ENCODE data around the gene ACTL7A.
A peak's percentile ranks its signal among the peaks of the same experiment; 100 is the strongest.
"Not testable (repeated sequence)": the region's sequence is repeated elsewhere in the genome, so short reads cannot be mapped to it uniquely, and the experiment has no call there.

Gene ACTL7A

GRCh38 chr9:108869092-108869725, 7.1 kb downstream of the ACTL7A start:
- H3K4me3 ChIP-seq (ENCODE audit: low read depth, low read length), result no peak overlapping the region
- no peak for DNase-seq (ENCODE audit: low read depth)

- DNase-seq (ENCODE audit: low read depth), result no peak
- no peak overlapping the region for H3K4me3 ChIP-seq (ENCODE audit: low read depth, low read length)
Measured at GRCh38 chr9:108874058-108874788, 12.2 kb downstream of the ACTL7A start.

- no peak for DNase-seq (ENCODE audit: low read depth)
Measured at GRCh38 chr9:108876425-108876824, 14.4 kb downstream of the ACTL7A start.

DNA sequence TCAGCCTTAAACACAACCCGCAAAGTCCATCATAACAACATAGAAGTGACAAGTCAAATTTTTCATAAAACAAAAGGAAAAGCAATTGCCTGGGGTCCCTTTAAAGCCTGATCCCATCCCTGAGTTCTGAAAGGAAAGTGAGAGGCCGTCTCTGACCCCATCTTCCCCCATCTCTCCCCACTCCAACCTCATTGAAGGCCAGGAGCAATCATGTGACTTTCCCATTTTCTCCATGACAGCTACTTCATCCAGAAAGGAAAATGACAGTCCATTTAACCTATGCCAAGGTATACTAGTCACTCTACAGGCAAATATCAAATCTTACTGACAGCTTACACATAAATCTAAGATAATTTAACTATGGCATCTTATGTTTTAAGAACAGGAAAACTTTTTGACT, 15.5 kb downstream of the ACTL7A start:
- H3K4me3 ChIP-seq (ENCODE audit: low read depth, low read length), result no peak overlapping the region
- no peak for DNase-seq (ENCODE audit: low read depth)

More at GRCh38 chr9:108876425-108876824, 14.4 kb downstream of the ACTL7A start:
- no peak overlapping the region for H3K4me3 ChIP-seq (ENCODE audit: low read depth, low read length)

GRCh38 chr9:108880738-108881316, 18.8 kb downstream of the ACTL7A start:
- no peak overlapping the region for H3K4me3 ChIP-seq (ENCODE audit: low read depth, low read length)
- DNase-seq (ENCODE audit: low read depth), result no peak

DNA sequence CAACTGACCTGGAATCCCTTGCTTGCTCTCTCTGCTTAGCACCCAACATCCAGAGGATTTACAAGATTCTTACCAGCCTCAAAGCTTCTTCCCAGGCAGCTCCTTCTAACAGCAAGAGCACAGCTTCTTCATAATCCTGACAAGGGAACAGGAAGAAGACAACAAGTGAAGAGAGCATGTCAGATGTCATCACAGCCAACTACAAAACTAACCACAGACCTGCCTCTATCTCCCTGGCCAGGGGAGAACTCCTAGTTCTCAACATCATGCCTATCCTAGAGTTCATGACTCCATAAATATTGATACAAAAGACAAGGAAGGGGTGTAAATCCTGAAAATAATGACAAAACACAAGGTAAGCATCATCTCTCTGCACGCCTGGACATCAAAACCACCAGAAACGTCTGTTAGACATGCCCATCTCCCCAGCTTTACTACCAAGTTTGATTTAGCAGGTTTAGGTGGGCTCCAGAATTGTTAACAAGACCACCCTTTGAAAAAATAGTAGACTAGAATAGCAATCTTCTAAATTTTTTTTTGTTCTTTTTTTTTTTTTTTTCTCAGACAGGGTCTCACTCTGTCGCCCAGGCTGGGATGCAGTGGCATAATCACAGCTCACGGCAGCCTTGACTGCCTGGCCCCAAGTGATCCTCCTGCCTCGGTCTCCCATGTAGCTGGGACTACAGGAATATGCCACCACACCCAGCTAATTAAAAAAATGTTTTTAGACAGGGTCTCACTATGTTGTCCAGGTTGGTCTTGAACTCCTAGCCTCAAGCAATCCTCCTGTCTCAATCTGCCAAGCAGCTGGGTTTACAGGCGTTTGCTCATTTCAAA, 20.2 kb downstream of the ACTL7A start:
- no peak overlapping the region for H3K4me3 ChIP-seq (ENCODE audit: low read depth, low read length)
- no peak for DNase-seq (ENCODE audit: low read depth)

DNA sequence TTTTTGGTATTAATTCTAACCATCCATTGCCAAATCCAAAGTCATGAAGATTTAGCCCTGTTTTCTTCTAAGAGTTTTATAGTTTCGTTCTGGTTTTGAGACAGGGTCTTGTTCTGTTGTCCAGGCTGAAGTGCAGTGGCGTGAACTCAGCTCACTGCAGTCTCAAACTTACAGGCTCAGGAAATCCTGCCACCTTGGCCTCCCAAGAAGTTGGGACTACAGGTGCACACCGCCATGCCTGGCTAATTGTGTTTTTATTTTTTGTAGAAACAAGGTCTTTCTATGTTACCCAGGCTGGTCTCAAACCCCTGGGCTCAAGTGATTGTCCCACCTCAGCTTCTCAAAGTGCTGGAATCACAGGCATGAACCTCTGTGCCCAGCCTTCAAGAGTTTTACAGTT, 21.0 kb downstream of the ACTL7A start:
- H3K4me3 ChIP-seq (ENCODE audit: low read depth, low read length), result no peak overlapping the region
- DNase-seq (ENCODE audit: low read depth), result no peak

DNA sequence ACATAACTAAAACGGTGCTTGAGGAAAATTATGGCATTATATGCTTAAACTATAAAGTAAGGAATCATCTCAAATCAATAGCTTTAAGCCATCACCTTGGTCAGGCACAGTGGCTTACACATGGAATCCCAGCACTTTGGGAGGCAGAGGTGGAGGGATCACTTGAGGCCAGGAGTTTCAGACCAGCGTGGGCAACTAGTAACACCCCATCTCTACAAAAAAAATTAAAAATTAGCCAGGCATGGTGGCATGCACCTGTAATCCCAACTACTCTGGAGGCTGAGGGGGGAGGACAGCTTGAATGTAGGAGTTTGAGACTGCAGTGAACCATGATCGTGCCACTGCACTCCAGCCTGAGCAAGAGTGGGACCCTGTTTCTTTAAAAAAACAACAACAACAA, 22.6 kb downstream of the ACTL7A start:
- no peak for DNase-seq (ENCODE audit: low read depth)
- H3K4me3 ChIP-seq (ENCODE audit: low read depth, low read length), result no peak overlapping the region

GRCh38 chr9:108885643-108886348, 23.7 kb downstream of the ACTL7A start:
- H3K4me3 ChIP-seq (ENCODE audit: low read depth, low read length), result no peak overlapping the region
- DNase-seq (ENCODE audit: low read depth), result peak; percentile 88

DNA sequence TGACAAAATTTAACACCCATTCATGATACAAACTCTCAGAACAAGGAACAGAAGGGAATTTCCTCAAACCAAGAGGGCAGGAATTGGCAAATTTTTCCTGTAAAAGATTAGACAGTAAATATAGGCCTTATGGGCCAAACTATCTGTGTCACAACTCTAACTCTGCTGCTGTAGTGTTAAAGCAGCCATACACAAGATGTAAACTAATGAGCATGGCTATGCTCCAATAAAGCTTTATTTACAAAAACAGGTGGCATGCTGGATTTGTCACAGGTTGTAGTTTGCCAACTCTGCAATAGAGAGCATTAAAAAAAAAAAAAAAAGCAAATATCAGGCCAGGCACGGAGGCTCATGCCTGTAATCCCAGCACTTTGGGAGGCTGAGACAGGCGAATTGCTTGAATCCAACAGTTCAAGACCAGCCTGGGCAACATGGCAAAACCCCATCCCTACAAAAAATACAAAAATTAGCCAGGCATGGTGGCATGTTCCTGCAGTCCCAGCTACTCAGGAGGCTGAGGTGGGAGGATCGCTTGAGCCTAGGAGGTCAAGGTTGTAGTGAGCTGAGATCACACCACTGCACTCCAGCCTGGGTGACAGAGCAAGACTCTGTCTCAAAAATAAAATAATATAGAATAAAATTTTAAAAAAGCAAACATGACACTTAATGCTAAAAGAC, 24.7 kb downstream of the ACTL7A start:
- not testable (repeated sequence) for DNase-seq (ENCODE audit: low read depth); H3K4me3 ChIP-seq (ENCODE audit: low read depth, low read length)

GRCh38 chr9:108889649-108890067, 27.6 kb downstream of the ACTL7A start:
- no peak overlapping the region for H3K4me3 ChIP-seq (ENCODE audit: low read depth, low read length)
- peak; percentile 11 for DNase-seq (ENCODE audit: low read depth)

- no peak overlapping the region for H3K4me3 ChIP-seq (ENCODE audit: low read depth, low read length)
- no peak for DNase-seq (ENCODE audit: low read depth)
Measured at GRCh38 chr9:108894225-108894997, 32.3 kb downstream of the ACTL7A start.

DNA sequence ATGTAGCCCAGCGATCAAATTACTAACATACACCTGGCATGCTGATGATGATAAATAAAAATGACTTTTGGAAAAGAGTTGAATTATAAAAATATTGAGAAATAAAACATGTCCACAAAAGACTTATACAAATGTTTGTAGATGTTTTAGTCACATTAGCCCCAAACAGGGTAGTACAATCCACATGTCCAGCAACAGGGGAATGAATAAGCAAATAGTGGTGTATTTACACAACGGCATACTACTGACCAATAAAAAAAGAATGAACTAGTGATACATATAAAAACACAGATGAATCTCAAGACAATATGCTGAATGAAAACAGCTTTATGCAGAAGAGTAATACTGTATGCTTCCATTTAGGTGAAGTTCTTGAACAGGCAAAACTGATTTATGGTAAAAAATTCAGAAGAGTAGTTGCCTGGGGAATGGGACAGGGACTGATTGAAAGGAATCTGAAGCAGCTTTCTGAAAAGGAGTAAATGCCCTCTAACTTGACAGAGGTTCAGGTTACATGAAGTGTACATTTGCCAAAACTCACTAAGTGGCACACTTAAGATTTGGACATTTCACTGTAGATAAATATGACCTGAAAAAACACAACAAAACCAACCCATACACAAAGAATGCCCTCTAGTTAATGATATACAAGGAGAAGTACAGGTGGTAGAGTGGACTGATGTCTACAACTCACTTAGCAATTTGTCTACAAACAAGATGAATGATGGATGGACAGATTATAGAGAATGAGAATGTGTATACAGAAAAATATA, 35.4 kb downstream of the ACTL7A start:
- H3K4me3 ChIP-seq (ENCODE audit: low read depth, low read length), result no peak overlapping the region
- no peak for DNase-seq (ENCODE audit: low read depth)

DNA sequence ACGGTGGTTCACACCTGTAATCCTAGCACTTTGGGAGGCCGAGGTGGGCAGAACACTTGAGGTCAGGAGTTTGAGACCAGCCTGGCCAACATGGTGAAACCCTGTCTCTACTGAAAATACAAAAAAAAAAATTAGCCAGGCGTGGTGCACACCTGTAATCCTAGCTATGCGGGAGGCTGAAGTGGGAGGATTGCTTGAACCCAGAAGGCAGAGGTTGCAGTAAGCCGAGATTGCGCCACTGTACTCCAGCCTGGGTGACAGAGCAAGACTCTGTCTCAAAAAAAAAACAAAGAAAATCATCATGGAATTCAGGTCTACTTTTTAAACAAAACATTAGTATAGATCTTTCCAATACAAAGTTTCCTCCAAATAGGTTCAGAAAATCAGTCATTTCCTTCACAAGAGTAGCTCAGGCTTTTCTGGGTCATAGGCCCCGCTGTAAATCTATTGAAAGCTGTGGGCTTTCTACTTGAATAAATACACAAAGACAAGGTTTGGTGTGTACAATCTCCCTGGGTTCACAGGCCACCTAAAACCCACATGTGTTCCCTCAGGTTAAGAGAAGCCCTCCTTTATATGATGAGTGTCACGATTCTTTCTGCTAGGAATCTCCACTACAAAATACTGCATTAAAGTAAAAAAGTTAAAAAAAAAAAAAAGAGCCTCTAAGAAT, 37.1 kb downstream of the ACTL7A start:
- DNase-seq (ENCODE audit: low read depth); H3K4me3 ChIP-seq (ENCODE audit: low read depth, low read length): not testable (repeated sequence)

DNA sequence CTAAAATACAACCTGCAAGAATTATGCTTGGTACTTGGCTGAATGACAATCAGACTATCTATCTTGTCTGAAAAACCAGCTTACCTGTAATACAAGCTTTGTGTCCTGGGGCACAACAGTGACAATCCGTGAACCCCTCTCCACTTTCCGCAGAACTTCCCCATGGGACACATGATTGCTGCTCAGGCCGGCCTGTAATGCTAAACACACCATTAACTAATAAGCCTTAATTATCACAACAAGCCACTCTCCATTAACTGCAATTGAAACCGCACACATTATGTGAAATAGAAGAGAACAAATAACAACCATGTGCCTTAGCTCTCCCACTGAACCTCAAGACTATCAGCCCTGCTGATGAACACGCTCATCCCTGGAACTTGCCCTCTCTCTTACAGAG, 38.1 kb downstream of the ACTL7A start:
- DNase-seq (ENCODE audit: low read depth), result no peak
- H3K4me3 ChIP-seq (ENCODE audit: low read depth, low read length), result no peak overlapping the region

GRCh38 chr9:108903420-108904103, 41.5 kb downstream of the ACTL7A start:
- no peak for DNase-seq (ENCODE audit: low read depth)
- H3K4me3 ChIP-seq (ENCODE audit: low read depth, low read length), result no peak overlapping the region

All from skeletal muscle cell (primary cell).